Cardiac fibroblast (primary cell): ENCODE data around the gene FUS.
"Not testable (repeated sequence)": the region's sequence is repeated elsewhere in the genome, so short reads cannot be mapped to it uniquely, and the experiment has no call there.

Experiments used
- DNase-seq, 2 donors: peaks; one replicate each; pipeline versions ENCODE4 v3.0.0 to v3.0.0-alpha.2; 2010; ENCODE audit warnings: low read depth in 2 of 2
- H3K4me3 ChIP-seq, 2 donors: replicated peaks in 1 of 2; 1 replicate in 1 of 2; 2 replicates in 1 of 2; pipeline ENCODE4 v1.5.1; 2011; ENCODE audit warnings: low read depth in 2 of 2, low read length in 2 of 2, mild to moderate bottlenecking in 2 of 2, moderate library complexity in 1 of 2
- TF ChIP-seq, protein P1 (sequence below): IDR thresholded peaks from one replicate; pipeline ENCODE4 v1.5.1; 2011; ENCODE audit warnings: low read depth, mild to moderate bottlenecking, low read length, inconsistent platforms

The FUS gene

GRCh38 chr16:31199430-31200041 is 19.6 kb downstream of the FUS start:
- no peak overlapping the region for H3K4me3 ChIP-seq
- TF ChIP-seq, protein P1, sequence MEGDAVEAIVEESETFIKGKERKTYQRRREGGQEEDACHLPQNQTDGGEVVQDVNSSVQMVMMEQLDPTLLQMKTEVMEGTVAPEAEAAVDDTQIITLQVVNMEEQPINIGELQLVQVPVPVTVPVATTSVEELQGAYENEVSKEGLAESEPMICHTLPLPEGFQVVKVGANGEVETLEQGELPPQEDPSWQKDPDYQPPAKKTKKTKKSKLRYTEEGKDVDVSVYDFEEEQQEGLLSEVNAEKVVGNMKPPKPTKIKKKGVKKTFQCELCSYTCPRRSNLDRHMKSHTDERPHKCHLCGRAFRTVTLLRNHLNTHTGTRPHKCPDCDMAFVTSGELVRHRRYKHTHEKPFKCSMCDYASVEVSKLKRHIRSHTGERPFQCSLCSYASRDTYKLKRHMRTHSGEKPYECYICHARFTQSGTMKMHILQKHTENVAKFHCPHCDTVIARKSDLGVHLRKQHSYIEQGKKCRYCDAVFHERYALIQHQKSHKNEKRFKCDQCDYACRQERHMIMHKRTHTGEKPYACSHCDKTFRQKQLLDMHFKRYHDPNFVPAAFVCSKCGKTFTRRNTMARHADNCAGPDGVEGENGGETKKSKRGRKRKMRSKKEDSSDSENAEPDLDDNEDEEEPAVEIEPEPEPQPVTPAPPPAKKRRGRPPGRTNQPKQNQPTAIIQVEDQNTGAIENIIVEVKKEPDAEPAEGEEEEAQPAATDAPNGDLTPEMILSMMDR: no peak

GRCh38 chr16:31200111-31200510 is 20.2 kb downstream of the FUS start:
- not testable (repeated sequence) for DNase-seq, H3K4me3 ChIP-seq

More at GRCh38 chr16:31199430-31200041, 19.6 kb downstream of the FUS start:
- no peak for DNase-seq

GRCh38 chr16:31200821-31201568 is 21.1 kb downstream of the FUS start:
- peak in 1 of 2 donors; percentile 60 for DNase-seq
- H3K4me3 ChIP-seq: peak overlapping the region in 1 of 2 donors; percentile 75
- TF ChIP-seq, protein P1: peak; percentile 34

- no peak for DNase-seq
- TF ChIP-seq, protein P1: no peak
- peak overlapping the region; percentile 75 to 85 for H3K4me3 ChIP-seq
These were observed 21.9 kb downstream of the FUS start for GRCh38 chr16:31201582-31202413.

GRCh38 chr16:31202414-31203375 is 22.8 kb downstream of the FUS start, which contains the start of gene PYCARD:
Gene PYCARD (minus strand): TSS chr16:31202760. CDS start chr16:31202690, 70 bp downstream.
- TF ChIP-seq, protein P1: no peak
- DNase-seq: peak; percentile 43 to 50
- peak within 1 kb of the TSS; percentile 75 to 85 for H3K4me3 ChIP-seq

- TF ChIP-seq, protein P1: no peak
- H3K4me3 ChIP-seq: no peak overlapping the region
These were observed 25.1 kb downstream of the FUS start for GRCh38 chr16:31204871-31205666.

More at GRCh38 chr16:31204871-31205666, 25.1 kb downstream of the FUS start:
- no peak for DNase-seq
